K562 (cell line): Measurements from ENCODE around the gene CIB1.

Source experiments
- CEBPB ChIP-seq: fragments of 450-650 bp; IDR thresholded peaks from 2 replicates; pipeline ENCODE4 v1.6.1; 2016; ENCODE audit warnings: missing genetic modification characterization, missing compliant biosample characterization
- CREB5 ChIP-seq: fragments of 250-450 bp; sonication (Bioruptor Pico); IDR thresholded peaks from 2 replicates; pipeline ENCODE4 v1.5.0; 2020; ENCODE audit warnings: mild to moderate bottlenecking
- CXXC5 ChIP-seq: fragments of 250-450 bp; sonication (Bioruptor Pico); IDR thresholded peaks from 2 replicates; pipeline ENCODE4 v1.8.0; 2022; ENCODE audit warnings: inconsistent platforms, mild to moderate bottlenecking, moderate library complexity
- FUS ChIP-seq: fragments of 200-400 bp; formaldehyde crosslinking; optimal IDR thresholded peaks from 2 replicates; pipeline ENCODE3; 2017; ENCODE audit warnings: low read depth, low read length
- HDAC8 ChIP-seq: fragments of 450-650 bp; IDR thresholded peaks from 2 replicates; pipeline ENCODE4 v1.6.1; 2016; ENCODE audit warnings: mild to moderate bottlenecking, missing genetic modification characterization, moderate library complexity, missing compliant biosample characterization
- NR2C1 ChIP-seq, 2 experiments: fragments of 450-650 bp; IDR thresholded peaks; 2 replicates each; pipeline ENCODE4 v1.6.1; 2017; ENCODE audit warnings: mild to moderate bottlenecking in 2 of 2, antibody characterized with exemption in 1 of 2, inconsistent platforms in 1 of 2, missing compliant biosample characterization in 1 of 2, missing genetic modification characterization in 1 of 2
- POLR2A ChIP-seq: fragments of 450-650 bp; conservative IDR thresholded peaks from 2 replicates; pipeline ENCODE4 v1.6.1; 2016
- PPARD ChIP-seq: fragments of 250-450 bp; sonication (Bioruptor Pico); IDR thresholded peaks from 2 replicates; pipeline ENCODE4 v1.8.0; 2022; ENCODE audit warnings: inconsistent platforms, mild to moderate bottlenecking, moderate library complexity
- SMC3 ChIP-seq: conservative IDR thresholded peaks from 2 replicates; pipeline ENCODE4 v1.6.1; 2011; ENCODE audit warnings: low read depth, low read length, improper control_type of control experiment; ENCODE audit not compliant: insufficient read depth
- SNAPC5 ChIP-seq: fragments of 250-450 bp; sonication (Bioruptor Pico); IDR thresholded peaks from 2 replicates; pipeline ENCODE4 v1.8.0; 2021; ENCODE audit warnings: moderate library complexity, mild to moderate bottlenecking, inconsistent platforms
- ZBTB33 ChIP-seq: sonication (generic); formaldehyde crosslinking; IDR thresholded peaks from 2 replicates; pipeline ENCODE4 v1.8.1; 2023; ENCODE audit warnings: mild to moderate bottlenecking, missing genetic modification reagents

DNA sequence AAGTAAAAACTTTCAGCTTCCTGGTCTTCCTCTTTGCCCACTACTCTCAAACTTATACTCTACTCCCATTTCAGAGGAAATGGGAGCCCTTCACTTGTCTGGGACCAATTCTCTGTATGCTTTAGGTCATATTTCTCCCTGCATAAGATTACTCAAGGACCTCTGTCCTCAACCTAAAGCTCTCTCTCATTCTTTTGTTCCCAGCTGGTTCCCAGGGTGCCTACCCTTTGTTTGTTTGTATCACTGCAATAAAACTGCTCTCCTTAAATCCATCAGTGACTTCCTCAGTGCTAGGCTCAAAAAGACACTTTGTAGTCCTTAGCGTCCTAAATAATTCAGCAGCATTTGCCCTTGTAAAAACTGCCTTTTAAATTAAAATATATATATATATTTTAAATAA, 34.7 kb upstream of the CIB1 start:
- no peak for TF ChIP-seq SNAPC5 (CRISPR knock-in tag)
- no peak for TF ChIP-seq HDAC8
- no peak for TF ChIP-seq PPARD
- TF ChIP-seq ZBTB33 = no peak
- TF ChIP-seq SMC3 = no peak
- TF ChIP-seq CREB5 (CRISPR knock-in tag) = no peak
- no peak for TF ChIP-seq CXXC5 (CRISPR knock-in tag)
- no peak for TF ChIP-seq CEBPB (tag)
- TF ChIP-seq NR2C1 (IDR thresholded peaks at IDR 0.05) = no peak
- no peak for TF ChIP-seq NR2C1 (tag; IDR thresholded peaks at IDR 0.05)
- TF ChIP-seq POLR2A = no peak
- no peak for TF ChIP-seq FUS
